ENCODE results near the gene FAM43A.

FAM43A gene, protein sequence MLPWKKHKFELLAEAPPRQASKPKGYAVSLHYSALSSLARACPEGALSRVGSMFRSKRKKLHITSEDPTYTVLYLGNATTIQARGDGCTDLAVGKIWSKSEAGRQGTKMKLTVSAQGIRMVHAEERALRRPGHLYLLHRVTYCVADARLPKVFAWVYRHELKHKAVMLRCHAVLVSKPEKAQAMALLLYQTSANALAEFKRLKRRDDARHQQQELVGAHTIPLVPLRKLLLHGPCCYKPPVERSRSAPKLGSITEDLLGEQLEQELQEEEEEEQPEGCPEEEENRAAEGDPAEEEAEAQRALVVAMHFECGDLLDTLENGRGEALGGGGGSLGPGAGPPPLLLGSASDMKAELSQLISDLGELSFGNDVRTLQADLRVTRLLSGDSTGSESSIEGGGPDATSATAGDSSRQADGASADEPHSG

GRCh38 chr3:194685718-194686413, at the start of gene FAM43A:
Gene FAM43A, plus strand, starts transcription at chr3:194685883. Its CDS starts 944 bp downstream, at chr3:194686827.
- no CpG with 5 or more reads among the region's 70 CpGs for whole genome bisulfite sequencing (ENCODE audit: insufficient coverage, insufficient read length)
- no peak for DNase-seq (ENCODE audit: low read depth, low spot score)
- H3K36me3 ChIP-seq (ENCODE audit: control insufficient read depth, insufficient read depth, low read length), result no peaks in the 10 kb centered on the region
- H3K27me3 ChIP-seq (ENCODE audit: control insufficient read depth, insufficient read depth, low read length), result peaks cover 12% of the 10 kb centered on the region
- H3K9me3 ChIP-seq (ENCODE audit: control insufficient read depth, insufficient read depth, low read length), result no peaks in the 10 kb centered on the region
- peaks cover 11% of the 10 kb centered on the region for H3K4me1 ChIP-seq (ENCODE audit: control insufficient read depth, insufficient read depth, low read length)
- H3K4me3 ChIP-seq (ENCODE audit: low read length), result peak within 1 kb of the TSS; percentile 71
- H3K27ac ChIP-seq (ENCODE audit: low read length), result no peak within 1 kb of the TSS

- H3K27me3 ChIP-seq (ENCODE audit: control insufficient read depth, insufficient read depth, low read length), result no peaks in the 10 kb centered on the region
- WGBS (ENCODE audit: insufficient coverage, insufficient read length), result no CpG with 5 or more reads among the region's 3 CpGs
These were observed 48.6 kb upstream of the FAM43A start for GRCh38 chr3:194637066-194637465.

DNA sequence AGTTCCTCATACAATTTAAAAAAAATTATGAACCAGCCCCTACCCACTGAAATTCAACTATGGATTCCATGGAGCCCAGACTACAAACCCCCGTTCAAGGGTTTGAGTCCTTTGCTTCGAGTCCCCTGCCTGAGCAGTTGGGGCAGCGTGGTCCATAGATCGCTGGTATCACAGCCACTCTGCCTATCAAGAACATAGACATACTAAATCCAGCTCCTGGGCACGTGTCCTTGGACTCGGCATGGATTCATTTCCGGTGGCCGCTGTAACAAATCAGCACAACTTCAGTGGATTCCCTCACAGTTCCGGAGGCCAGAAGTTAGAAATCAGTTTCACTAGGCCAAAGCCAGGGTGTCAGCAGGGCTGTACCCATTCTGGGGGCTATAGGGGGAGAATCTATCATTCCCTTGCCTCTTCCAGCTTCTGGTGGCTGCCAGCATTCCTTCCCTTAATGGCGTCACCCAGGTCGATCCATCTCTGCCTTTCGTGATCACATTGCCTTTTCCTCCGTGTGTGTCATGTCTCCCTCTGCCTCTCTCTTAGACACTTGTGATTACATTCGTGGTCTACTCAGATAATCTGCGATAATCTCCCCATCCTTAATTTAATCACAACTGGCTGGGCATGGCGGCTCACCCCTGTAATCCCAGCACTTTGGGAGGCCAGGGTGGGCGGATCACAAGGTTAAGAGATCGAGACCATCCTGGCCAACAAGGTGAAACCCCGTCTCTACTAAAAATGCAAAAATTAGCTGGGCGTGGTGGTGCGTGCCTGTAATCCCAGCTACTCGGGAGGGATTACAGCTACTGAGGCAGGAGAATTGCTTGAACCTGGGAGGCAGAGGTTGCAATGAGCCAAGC, 47.9 kb upstream of the FAM43A start:
- no peak for DNase-seq (ENCODE audit: low read depth, low spot score)
- Histone ChIP-seq H3K9me3 (ENCODE audit: control insufficient read depth, insufficient read depth, low read length) (no peaks in the 10 kb centered on the region), H3K4me3 (ENCODE audit: low read length) (no peak overlapping the region), H3K27ac (ENCODE audit: low read length) (no peak overlapping the region), H3K36me3 (ENCODE audit: control insufficient read depth, insufficient read depth, low read length) (peaks cover 2% of the 10 kb centered on the region; the same call in 1 of the 2 replicates), H3K4me1 (ENCODE audit: control insufficient read depth, insufficient read depth, low read length) (no peaks in the 10 kb centered on the region), H3K27me3 (ENCODE audit: control insufficient read depth, insufficient read depth, low read length) (no peaks in the 10 kb centered on the region)
- WGBS (ENCODE audit: insufficient coverage, insufficient read length), result no CpG with 5 or more reads among the region's 22 CpGs

More at GRCh38 chr3:194637066-194637465, 48.6 kb upstream of the FAM43A start:
- Histone ChIP-seq H3K27ac (ENCODE audit: low read length) (no peak overlapping the region), H3K36me3 (ENCODE audit: control insufficient read depth, insufficient read depth, low read length) (peaks cover 2% of the 10 kb centered on the region; the same call in 1 of the 2 replicates), H3K9me3 (ENCODE audit: control insufficient read depth, insufficient read depth, low read length) (no peaks in the 10 kb centered on the region), H3K4me1 (ENCODE audit: control insufficient read depth, insufficient read depth, low read length) (peaks cover 2% of the 10 kb centered on the region; the same call in 1 of the 2 replicates), H3K4me3 (ENCODE audit: low read length) (no peak overlapping the region)
- DNase-seq (ENCODE audit: low read depth, low spot score), result no peak

DNA sequence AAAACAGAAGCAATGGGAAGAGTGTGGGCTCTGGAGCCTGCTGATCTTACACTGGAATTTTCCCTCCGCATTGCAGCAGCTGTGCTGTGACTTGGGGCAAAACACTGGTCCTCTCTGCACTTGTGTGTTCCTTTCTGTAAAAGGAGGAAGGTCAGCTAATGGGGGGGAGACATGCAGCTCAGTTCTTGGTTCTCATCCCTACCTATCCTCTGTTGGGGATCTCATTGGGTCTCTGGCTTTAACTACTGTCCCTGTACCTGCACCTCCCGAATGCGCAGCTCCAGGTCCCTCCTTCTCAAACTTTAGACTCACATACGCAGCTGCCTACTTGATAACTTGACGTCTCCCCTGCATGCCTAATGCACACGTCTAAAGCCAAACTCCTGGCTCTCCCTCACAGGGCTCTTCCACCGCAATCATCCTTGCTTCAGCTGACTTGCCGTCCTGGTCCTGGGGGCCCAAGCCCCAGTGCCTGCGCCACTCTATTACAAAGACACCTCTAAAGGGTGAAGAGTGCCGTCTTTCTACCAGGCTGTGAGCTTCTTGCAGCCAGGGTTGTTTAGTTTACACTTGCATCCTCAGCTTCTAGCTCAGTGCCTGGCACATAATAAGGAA, 46.6 kb upstream of the FAM43A start:
- no peaks in the 10 kb centered on the region for H3K9me3 ChIP-seq (ENCODE audit: control insufficient read depth, insufficient read depth, low read length)
- no peaks in the 10 kb centered on the region for H3K4me1 ChIP-seq (ENCODE audit: control insufficient read depth, insufficient read depth, low read length)
- H3K27me3 ChIP-seq (ENCODE audit: control insufficient read depth, insufficient read depth, low read length), result no peaks in the 10 kb centered on the region
- WGBS (ENCODE audit: insufficient coverage, insufficient read length), result no CpG with 5 or more reads among the region's 10 CpGs
- no peak overlapping the region for H3K4me3 ChIP-seq (ENCODE audit: low read length)
- H3K36me3 ChIP-seq (ENCODE audit: control insufficient read depth, insufficient read depth, low read length), result peaks cover 2% of the 10 kb centered on the region; the same call in 1 of the 2 replicates
- no peak overlapping the region for H3K27ac ChIP-seq (ENCODE audit: low read length)
- no peak for DNase-seq (ENCODE audit: low read depth, low spot score)

- Histone ChIP-seq H3K9me3 (ENCODE audit: control insufficient read depth, insufficient read depth, low read length) (no peaks in the 10 kb centered on the region), H3K4me1 (ENCODE audit: control insufficient read depth, insufficient read depth, low read length) (no peaks in the 10 kb centered on the region), H3K36me3 (ENCODE audit: control insufficient read depth, insufficient read depth, low read length) (peaks cover 8% of the 10 kb centered on the region; the same call in 1 of the 2 replicates), H3K27ac (ENCODE audit: low read length) (no peak overlapping the region), H3K27me3 (ENCODE audit: control insufficient read depth, insufficient read depth, low read length) (no peaks in the 10 kb centered on the region), H3K4me3 (ENCODE audit: low read length) (no peak overlapping the region)
- no peak for DNase-seq (ENCODE audit: low read depth, low spot score)
- no CpG with 5 or more reads among the region's 7 CpGs for WGBS (ENCODE audit: insufficient coverage, insufficient read length)
These were observed 44.9 kb upstream of the FAM43A start for GRCh38 chr3:194640829-194641228.

DNA sequence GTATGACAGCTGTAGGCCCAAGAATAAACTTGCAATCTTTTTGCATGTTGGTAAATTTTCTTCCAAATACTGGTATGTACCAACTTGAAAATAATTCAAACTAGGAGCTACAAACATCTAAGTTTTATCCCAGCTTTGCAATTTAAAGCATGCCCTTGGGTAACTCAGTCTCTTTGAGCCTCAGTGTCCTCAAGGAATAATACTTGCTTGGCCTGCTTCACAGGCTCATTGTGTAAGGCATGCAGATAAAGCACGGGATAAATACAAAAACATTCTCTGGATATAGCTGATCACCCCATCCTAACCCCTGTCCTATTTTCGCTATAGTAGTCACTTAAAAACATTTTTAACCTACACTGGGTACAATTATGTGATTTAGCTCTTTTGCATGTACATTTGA, 42.9 kb upstream of the FAM43A start:
- H3K4me3 ChIP-seq (ENCODE audit: low read length), result no peak overlapping the region
- WGBS (ENCODE audit: insufficient coverage, insufficient read length), result no CpG with 5 or more reads among the region's 2 CpGs
- no peaks in the 10 kb centered on the region for H3K9me3 ChIP-seq (ENCODE audit: control insufficient read depth, insufficient read depth, low read length)
- peaks cover 8% of the 10 kb centered on the region; the same call in 1 of the 2 replicates for H3K36me3 ChIP-seq (ENCODE audit: control insufficient read depth, insufficient read depth, low read length)
- no peaks in the 10 kb centered on the region for H3K27me3 ChIP-seq (ENCODE audit: control insufficient read depth, insufficient read depth, low read length)
- no peak for DNase-seq (ENCODE audit: low read depth, low spot score)
- H3K27ac ChIP-seq (ENCODE audit: low read length), result no peak overlapping the region
- no peaks in the 10 kb centered on the region for H3K4me1 ChIP-seq (ENCODE audit: control insufficient read depth, insufficient read depth, low read length)

DNA sequence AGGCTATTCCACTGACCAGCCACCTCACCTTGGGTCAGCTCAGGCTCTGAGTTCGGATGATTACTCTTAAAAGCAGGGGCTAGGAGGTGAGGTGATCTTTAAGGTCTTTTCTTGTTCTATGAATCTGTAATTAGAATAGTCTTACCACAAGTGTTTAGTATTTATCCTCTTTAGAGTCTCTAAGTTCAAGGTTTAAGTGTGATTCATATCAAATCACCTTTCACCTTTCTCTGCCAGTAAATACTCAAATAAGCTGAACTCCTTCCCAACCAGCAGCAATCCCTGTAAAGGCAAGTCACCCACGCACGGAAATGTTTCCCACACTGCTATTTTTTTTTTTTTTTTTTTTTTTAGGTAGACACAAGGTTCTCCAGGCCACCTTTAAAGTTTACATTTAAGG, 37.9 kb upstream of the FAM43A start:
- no peak overlapping the region for H3K27ac ChIP-seq (ENCODE audit: low read length)
- no CpG with 5 or more reads among the region's 3 CpGs for WGBS (ENCODE audit: insufficient coverage, insufficient read length)
- no peaks in the 10 kb centered on the region for H3K4me1 ChIP-seq (ENCODE audit: control insufficient read depth, insufficient read depth, low read length)
- H3K9me3 ChIP-seq (ENCODE audit: control insufficient read depth, insufficient read depth, low read length), result no peaks in the 10 kb centered on the region
- H3K36me3 ChIP-seq (ENCODE audit: control insufficient read depth, insufficient read depth, low read length), result peaks cover 9% of the 10 kb centered on the region; the same call in 1 of the 2 replicates
- no peak overlapping the region for H3K4me3 ChIP-seq (ENCODE audit: low read length)
- no peak for DNase-seq (ENCODE audit: low read depth, low spot score)
- no peaks in the 10 kb centered on the region for H3K27me3 ChIP-seq (ENCODE audit: control insufficient read depth, insufficient read depth, low read length)

GRCh38 chr3:194654443-194654842, 31.2 kb upstream of the FAM43A start:
- peaks cover 4% of the 10 kb centered on the region; the same call in 1 of the 2 replicates for H3K36me3 ChIP-seq (ENCODE audit: control insufficient read depth, insufficient read depth, low read length)
- H3K27me3 ChIP-seq (ENCODE audit: control insufficient read depth, insufficient read depth, low read length), result no peaks in the 10 kb centered on the region
- no peak for DNase-seq (ENCODE audit: low read depth, low spot score)
- H3K9me3 ChIP-seq (ENCODE audit: control insufficient read depth, insufficient read depth, low read length), result no peaks in the 10 kb centered on the region
- no peak overlapping the region for H3K4me3 ChIP-seq (ENCODE audit: low read length)
- H3K4me1 ChIP-seq (ENCODE audit: control insufficient read depth, insufficient read depth, low read length), result no peaks in the 10 kb centered on the region; the same call in 1 of the 2 replicates
- no CpG with 5 or more reads among the region's 5 CpGs for WGBS (ENCODE audit: insufficient coverage, insufficient read length)
- no peak overlapping the region for H3K27ac ChIP-seq (ENCODE audit: low read length)

DNA sequence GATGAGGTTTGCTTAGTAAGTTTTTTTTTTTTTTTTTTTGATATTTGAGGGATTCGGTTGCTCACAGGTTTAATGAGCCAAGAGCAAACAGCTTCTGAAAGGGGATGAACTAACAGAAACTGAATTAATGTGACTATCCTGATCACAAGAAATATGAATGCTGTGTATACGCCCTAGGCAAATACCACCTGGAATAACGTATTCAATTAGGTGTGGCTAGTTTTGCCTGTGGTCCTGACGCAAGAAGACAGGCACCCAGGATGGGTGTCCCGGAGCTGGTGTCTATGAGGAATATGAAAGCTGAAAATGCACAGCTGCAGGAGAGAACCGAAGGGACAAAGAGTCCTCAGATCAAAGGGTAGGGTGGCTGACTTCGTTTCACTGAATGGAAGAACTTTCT, 28.2 kb upstream of the FAM43A start:
- H3K27ac ChIP-seq (ENCODE audit: low read length), result no peak overlapping the region
- DNase-seq (ENCODE audit: low read depth, low spot score), result no peak
- no peaks in the 10 kb centered on the region; the same call in 1 of the 2 replicates for H3K4me1 ChIP-seq (ENCODE audit: control insufficient read depth, insufficient read depth, low read length)
- WGBS (ENCODE audit: insufficient coverage, insufficient read length), result no CpG with 5 or more reads among the region's 7 CpGs
- H3K4me3 ChIP-seq (ENCODE audit: low read length), result no peak overlapping the region
- no peaks in the 10 kb centered on the region for H3K27me3 ChIP-seq (ENCODE audit: control insufficient read depth, insufficient read depth, low read length)
- H3K9me3 ChIP-seq (ENCODE audit: control insufficient read depth, insufficient read depth, low read length), result no peaks in the 10 kb centered on the region
- peaks cover 1% of the 10 kb centered on the region; the same call in 1 of the 2 replicates for H3K36me3 ChIP-seq (ENCODE audit: control insufficient read depth, insufficient read depth, low read length)

All from iPS DF 6.9 (cell line).